ENCODE results near the gene ENPP7.
A peak's percentile ranks its signal among the peaks of the same experiment; 100 is the strongest.

The ENPP7 gene

DNA sequence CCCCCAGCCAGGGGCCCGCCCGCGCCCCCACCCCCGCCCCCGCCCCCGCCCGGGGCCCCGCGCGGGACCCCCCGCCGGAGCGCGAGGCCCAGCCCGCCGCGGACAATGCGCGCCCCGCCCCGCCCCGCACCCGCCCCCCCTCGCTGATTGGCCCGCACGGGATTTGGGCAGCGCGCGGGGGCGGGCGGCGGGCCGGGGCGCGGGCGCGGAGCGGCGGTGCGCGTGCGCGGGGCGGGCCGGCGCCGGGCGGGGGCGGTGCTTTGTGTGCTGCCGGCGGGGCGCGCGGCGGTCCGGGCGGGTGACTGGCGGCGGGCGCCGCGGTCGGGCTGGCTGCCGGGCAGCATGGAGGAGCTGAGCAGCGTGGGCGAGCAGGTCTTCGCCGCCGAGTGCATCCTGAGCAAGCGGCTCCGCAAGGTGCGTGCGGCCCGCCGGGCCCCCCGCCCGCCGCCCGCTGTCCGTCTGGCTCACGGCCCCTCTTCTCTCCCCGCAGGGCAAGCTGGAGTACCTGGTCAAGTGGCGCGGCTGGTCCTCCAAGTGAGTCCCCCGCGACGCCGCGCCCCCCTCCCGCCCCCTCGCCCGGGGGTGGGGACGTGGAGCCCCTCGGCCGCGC is 47.3 kb downstream of the ENPP7 start, which contains the start of gene CBX2:
TSS of gene CBX2 (plus strand) at position 255 of the 610 bp plus-strand sequence. CDS start at position 343, 88 bp downstream.
- DNase-seq (ENCODE audit: low read depth) = peak; percentile 72

GRCh38 chr17:79778504-79779083 is 47.9 kb downstream of the ENPP7 start:
- no peak for DNase-seq (ENCODE audit: low read depth)

GRCh38 chr17:79779084-79779529 is 48.4 kb downstream of the ENPP7 start:
- DNase-seq (ENCODE audit: low read depth) = no peak

DNA sequence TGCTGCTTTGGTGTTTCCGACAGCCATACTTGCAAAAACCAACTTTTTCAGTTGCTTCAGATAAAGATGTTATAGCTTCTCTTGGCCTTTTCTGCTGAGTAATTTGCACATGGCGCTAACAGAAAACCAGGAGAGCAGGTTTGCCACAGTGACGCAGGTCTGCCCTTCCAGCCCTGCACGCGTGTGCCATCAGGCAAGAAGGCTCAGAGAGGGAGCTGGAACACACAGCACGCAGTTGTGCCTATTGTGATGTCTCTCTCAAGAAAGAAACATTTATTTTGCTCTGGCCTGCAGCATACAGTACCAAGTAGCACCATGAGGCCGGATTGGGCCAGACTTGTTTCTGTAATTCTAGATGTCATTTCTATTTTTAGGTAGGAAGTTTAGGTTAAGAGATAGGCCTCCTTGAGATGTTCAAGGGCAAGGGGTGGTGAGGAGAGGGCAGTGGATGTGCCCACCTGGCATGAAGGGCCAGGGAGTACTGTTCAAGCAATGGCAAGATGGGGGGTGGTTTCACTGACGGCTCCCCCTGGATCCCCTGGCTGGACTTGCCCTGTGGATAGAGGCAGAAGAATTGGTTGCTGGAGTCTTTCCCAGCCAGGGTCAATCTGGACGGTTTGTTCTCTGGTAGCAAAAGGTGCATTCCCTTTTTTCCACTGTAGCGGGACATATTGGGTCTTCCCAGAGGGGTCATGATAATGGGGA is 49.1 kb downstream of the ENPP7 start:
- DNase-seq (ENCODE audit: low read depth) = no peak

DNA sequence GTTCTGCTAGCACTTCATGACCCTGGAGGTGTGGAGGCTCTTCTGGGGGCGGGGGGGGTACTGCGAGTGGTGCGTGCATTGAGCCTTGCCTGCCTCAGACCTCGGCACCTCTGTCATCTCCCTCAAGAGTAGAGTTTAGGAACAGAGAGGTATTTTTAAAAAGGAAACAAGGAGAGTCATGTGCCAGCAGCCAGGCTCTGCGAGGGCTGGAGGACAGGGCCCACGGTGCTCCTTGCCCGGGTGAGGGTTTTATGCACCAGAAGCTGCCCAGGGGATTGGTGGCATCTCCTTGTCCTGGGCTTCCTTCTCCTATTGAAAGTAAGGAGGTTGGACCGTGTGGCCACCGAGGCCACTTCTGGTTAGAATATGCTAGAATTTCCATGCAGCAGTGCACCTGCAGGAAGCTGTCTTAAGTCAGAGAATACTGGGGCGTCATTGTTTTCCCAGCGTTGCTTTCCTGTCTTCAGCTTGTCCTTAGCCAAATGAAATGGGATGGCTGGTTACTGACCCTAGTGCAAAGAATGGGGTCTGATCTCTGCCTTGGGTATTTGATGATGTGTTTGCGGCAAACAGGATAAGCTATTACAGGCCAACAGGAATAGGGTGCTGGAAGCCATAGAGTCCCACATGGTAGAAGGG is 50.4 kb downstream of the ENPP7 start:
- no peak for DNase-seq (ENCODE audit: low read depth)

DNA sequence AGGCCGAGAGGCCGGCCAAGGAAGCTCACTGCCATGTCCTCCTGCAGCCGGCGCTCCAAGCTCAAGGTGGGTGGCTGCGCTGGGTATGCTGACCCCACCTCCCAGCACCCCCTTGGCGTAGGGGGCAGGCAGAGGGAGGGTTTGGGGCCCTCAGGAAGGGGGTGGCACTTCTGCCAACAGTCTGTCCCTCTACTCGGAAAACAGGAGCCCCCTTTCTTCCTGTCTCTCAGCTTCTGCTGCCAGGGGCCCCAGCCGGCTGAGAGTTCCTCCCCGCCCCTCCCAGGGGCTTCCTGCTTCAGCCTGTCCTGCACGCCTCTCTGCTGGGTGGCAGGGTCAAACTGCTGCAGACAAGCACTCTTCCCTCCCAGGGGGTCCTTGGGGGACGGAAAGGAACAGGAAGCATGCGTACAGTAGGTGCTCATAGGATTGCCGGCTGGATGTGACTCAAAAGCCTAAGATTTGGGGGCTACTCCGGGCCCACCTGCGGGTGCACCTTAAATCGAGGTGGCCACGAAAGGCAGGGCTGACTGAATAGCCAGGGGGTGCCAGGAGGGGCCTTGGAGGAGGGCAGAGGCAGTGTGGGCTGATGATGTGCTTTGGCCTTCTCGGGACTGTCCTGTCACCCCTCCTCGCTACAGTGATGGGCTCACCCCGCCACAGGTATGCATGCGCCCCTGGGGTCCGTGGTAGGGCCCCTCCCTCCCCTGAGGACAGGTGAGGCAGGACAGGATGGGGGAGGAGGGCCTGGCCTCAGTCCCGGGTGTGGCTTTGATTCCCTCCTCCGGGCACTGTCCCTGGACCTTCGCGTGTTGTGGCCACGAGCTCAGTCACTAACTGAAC is 51.2 kb downstream of the ENPP7 start:
- no peak for DNase-seq (ENCODE audit: low read depth)

DNA sequence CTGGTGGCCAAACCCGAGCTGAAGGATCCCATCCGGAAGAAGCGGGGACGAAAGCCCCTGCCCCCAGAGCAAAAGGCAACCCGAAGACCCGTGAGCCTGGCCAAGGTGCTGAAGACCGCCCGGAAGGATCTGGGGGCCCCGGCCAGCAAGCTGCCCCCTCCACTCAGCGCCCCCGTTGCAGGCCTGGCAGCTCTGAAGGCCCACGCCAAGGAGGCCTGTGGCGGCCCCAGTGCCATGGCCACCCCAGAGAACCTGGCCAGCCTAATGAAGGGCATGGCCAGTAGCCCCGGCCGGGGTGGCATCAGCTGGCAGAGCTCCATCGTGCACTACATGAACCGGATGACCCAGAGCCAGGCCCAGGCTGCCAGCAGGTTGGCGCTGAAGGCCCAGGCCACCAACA is 53.1 kb downstream of the ENPP7 start:
- DNase-seq (ENCODE audit: low read depth) = no peak

DNA sequence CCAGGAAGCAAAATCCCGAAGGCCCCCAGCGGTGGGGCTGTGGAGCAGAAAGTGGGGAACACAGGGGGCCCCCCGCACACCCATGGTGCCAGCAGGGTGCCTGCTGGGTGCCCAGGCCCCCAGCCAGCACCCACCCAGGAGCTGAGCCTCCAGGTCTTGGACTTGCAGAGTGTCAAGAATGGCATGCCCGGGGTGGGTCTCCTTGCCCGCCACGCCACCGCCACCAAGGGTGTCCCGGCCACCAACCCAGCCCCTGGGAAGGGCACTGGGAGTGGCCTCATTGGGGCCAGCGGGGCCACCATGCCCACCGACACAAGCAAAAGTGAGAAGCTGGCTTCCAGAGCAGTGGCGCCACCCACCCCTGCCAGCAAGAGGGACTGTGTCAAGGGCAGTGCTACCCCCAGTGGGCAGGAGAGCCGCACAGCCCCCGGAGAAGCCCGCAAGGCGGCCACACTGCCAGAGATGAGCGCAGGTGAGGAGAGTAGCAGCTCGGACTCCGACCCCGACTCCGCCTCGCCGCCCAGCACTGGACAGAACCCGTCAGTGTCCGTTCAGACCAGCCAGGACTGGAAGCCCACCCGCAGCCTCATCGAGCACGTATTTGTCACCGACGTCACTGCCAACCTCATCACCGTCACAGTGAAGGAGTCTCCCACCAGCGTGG is 53.7 kb downstream of the ENPP7 start:
- no peak for DNase-seq (ENCODE audit: low read depth)

DNA sequence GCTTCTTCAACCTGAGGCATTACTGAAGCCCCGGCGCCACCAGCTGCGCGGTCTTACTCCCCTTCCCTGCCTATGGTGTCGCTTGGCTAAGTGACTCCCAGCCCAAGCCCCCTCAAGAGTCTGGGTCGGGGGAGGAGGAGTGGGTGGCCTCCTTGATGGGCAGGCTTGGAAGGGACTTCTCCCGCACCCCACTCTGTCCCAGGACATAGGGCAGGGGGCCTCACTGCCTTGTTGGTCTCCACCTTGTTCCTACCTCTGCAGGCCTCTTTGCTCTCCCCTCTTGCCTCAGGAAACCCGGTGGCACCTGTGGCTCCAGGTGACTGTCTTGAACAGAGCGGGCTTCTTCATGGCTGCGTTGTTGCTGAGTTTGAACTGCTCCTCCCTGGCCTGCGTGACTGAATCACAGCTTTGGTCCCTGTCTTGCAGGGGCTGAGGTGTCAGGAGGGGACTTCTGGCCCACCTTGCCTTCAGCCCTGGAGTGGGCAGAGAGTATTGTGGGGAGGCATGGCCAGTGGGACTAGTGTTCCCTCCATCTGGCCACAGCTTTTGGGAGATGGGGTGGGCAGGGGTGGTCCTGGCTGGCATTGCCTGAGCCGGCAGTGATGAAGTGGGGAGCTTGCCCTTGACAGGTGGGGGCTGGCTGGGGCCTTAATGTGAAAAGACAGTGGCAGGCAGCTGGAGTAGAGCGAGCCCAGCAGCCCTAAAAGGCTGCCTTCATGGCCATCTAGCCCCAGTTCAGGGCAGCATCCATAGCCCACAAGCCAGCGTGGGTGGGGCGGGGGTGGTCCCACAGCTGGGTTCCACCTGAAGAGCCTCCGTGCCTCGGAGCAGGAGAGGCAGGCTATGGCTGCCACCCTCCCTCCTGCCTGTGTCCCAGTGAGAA is 54.5 kb downstream of the ENPP7 start:
- DNase-seq (ENCODE audit: low read depth) = no peak

- no peak for DNase-seq (ENCODE audit: low read depth)
These were observed 55.4 kb downstream of the ENPP7 start for GRCh38 chr17:79785900-79786810.

- no peak for DNase-seq (ENCODE audit: low read depth)
These were observed 56.3 kb downstream of the ENPP7 start for GRCh38 chr17:79786930-79787643.

GRCh38 chr17:79788455-79788854 is 57.7 kb downstream of the ENPP7 start:
- no peak for DNase-seq (ENCODE audit: low read depth)

DNA sequence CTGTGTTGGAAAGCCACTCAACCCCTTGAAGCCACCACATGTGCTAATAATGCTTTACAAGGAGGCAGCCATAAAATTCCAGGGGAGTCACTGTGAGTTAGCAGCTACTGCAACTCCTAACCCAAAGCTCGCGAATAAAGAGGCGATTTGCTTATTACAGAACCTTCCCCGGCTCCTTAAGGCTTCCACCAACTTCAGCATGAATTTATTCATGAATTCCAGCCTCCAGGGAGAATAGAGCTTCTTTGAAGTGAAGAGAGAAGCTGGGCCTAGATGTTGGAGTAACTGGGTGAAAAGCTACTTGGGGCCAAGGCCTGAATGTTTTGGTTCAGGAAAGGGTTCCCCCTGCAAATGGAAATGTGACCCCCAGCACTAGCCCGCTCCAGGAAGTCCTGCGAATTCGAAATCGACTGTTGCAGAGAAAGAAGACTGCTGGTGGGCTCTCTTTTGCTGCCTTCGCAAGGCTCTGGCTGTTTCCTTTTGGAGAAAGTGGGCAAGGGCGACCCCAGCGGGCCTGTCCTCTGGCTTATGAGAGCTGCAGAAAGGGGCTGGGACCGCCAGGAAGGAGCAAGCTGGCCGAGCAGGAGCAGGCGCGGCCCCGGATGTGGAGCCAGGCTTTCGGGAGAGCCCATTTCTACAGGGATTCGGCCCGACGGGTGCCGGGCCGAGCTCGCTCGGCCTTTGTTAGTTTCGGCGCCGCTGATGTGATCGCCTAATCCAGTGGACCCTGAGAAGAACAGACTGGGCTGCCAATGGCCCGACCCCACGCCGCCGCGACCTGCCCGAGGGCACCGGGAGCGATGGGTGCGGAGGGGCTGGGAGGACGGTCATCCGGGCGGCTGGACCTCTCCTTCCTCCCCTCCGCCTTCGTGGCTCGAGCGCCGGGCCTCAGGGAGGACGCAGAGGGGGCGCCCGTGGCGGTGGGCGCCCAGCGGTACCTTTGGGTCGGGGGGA is 58.5 kb downstream of the ENPP7 start:
- DNase-seq (ENCODE audit: low read depth) = no peak

DNA sequence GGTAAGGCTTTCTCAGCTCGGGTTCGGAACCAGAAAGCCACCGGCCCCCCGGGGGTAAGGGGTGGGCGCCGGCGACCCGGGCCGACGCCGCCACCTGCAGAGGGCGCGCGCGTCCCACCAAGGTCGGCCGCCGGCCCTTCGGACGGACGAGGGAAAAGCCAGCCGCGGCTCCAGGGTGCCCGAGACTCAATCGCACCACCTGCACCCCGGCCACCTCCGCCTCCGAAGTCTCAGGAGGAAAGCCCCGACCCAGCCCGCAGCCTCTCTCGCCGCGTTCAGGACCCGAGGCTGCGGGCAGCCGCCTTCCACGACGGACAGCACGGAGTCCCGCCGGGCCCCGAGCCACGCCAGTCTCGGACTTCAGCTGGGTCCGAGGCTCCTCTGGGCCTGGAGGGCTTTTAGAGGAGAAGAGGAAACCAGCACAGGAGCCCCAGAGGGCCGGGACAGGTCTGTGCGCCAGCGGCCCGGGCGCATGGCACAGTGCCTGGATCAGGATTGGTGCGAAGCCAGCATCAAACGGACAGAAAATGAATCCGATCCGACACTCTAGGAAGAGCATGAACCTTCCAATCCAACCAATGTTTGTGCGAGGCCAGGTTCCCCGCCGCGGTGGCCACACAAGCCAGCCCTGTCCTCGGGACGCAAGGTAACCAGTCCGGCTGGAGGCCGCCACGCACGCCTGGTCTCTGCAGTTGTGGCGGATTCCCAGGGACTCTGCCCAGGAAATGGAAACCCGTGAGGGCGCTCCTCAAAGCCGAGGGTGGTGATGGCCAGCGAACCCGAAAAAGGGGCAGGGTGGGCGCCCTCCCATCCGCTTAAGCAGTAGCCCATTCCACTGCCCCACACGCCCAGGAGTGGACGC is 59.4 kb downstream of the ENPP7 start:
- DNase-seq (ENCODE audit: low read depth) = no peak

DNA sequence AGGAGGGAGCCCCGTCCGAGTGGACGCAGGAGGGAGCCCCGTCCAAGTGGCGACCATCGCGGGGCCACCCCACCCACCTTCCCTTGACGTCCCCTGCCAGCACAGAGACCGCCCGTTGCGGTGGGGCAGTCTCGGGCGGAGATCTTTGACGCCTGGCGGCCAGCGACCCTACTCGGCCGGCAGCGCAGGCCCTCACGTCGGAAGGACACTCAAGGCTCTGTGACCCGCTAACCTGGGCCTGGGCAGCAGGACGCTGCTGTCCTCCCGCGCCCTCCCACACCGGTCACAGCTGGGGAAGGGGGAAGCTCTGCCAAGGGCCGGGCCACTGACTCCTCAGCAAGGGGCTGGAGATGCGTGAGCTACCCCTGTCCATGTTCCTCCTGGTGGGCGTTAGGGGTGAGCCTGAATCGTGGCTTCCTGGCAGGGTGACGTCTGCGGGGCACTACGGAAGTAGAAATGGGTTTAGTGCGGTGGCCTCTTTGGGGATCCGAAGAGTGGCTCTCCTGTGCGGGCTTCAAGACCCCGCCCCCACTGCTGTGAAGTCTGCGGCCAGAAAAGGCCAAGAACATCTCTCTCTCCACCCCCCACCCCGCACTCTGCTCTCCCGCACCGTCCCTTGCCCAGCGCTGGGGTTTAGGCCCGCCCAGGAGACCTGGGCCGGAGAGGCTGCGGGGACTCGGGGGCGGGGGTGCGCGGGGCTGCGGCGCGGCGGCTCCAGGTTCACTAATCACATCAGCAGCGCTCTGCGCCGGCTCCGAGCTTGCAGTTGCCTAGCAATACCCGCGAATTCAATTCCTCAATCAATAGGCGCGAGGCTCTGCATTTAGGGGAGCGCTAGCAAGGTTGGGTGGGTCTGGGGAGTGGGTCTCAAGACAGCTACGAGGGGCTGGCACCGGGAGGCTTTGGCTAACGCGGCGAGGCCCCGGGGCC is 60.3 kb downstream of the ENPP7 start:
- DNase-seq (ENCODE audit: low read depth) = no peak

Measured in activated T-helper 1 cell treated with Interleukin-2 at 50 U/mL for 16 hours (primary cell).